AG09309 (cell line): Measurements from ENCODE around the gene TUBGCP5.
A peak's percentile ranks its signal among the peaks of the same experiment; 100 is the strongest.
"Not testable (repeated sequence)": the region's sequence is repeated elsewhere in the genome, so short reads cannot be mapped to it uniquely, and the experiment has no call there.

Source experiments
- DNase-seq: peaks from one replicate; pipeline ENCODE4 v3.0.0-alpha.2; 2010; ENCODE audit warnings: low read depth
- H3K4me3 ChIP-seq: 2 replicates; pipeline ENCODE4 v1.5.1; 2011; ENCODE audit warnings: mild to moderate bottlenecking, low read depth, low read length, moderate library complexity; ENCODE audit not compliant: control insufficient read depth
- TF ChIP-seq, protein P1 (sequence below): IDR thresholded peaks from 2 replicates; pipeline ENCODE4 v1.5.1; 2011; ENCODE audit warnings: mild to moderate bottlenecking, low read depth, low read length, inconsistent platforms; ENCODE audit not compliant: insufficient read depth, control insufficient read depth; ENCODE audit errors: missing control alignments

Gene TUBGCP5

DNA sequence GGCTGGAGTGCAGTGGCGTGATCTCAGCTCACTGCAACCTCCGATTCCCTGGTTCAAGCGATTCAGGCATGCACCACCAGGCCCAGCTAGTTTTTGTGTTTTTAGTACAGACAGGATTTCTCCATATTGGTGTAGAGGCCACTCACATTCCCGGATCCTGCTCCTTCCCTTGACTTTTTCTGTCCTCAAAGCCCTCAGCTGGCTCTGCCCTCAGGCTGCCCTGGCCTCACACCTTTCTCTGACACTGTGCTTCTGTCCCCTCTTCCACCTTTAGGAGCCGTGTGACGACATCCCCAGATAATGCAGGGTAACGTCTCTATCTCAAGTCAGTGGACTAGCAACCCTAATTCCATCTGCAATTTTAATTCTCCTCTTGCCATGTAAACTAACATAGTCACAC, 50.6 kb downstream of the TUBGCP5 start:
- TF ChIP-seq, protein P1, sequence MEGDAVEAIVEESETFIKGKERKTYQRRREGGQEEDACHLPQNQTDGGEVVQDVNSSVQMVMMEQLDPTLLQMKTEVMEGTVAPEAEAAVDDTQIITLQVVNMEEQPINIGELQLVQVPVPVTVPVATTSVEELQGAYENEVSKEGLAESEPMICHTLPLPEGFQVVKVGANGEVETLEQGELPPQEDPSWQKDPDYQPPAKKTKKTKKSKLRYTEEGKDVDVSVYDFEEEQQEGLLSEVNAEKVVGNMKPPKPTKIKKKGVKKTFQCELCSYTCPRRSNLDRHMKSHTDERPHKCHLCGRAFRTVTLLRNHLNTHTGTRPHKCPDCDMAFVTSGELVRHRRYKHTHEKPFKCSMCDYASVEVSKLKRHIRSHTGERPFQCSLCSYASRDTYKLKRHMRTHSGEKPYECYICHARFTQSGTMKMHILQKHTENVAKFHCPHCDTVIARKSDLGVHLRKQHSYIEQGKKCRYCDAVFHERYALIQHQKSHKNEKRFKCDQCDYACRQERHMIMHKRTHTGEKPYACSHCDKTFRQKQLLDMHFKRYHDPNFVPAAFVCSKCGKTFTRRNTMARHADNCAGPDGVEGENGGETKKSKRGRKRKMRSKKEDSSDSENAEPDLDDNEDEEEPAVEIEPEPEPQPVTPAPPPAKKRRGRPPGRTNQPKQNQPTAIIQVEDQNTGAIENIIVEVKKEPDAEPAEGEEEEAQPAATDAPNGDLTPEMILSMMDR: no peak
- DNase-seq: no peak
- no peak overlapping the region for H3K4me3 ChIP-seq

DNA sequence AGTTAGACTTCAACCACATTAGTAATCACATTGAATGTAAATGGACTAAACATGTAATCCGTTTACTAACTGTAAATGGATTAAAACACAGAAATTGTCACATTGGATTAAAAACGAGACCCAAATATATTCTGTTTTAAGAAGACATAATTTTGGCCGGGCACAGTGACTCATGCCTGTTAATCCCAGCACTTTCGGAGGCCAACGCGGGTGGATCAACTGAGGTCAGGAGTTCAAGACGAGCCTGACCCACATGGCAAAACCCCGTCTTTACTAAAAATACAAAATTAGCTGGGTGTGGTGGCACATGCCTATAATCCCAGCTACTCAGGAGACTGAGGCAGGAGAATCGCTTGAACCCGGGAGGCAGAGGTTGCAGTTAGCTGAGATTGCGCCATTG, 57.4 kb downstream of the TUBGCP5 start:
- not testable (repeated sequence) for DNase-seq, H3K4me3 ChIP-seq

DNA sequence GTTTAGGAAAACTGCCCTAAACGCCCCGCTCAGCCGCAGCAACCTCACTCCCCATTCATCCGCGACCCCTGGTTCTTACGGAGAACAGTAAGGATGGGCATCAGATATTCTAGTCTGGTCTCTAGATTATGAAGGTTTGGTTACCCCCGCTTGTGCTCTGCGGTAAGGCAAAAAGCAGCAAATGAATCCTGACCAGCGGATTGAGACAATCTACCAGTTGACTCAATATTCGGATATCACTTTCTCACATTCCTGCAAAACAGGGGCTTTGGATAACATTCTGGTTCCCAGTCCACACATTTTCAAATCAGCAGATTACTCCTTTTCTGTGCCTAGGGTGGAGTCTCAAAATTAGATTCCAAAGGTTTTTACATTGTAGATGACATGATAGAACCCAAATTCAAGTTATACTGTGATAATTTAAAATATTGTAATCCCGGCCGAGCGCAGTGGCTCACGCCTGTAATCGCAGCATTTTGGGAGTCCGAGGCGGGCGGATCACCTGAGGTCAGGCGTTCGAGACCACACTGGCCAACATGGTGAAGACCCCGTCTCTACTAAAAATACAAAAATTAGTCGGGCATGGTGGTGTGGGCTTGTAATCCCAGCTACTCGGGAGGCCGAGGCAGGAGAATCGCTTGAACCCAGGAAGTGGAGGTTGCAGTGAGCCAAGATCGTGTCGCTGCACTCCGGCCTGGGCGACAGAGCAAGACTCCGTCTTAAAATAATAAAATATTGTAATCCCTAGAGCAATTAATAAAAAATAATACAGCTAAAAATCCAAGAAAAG, 58.1 kb downstream of the TUBGCP5 start:
- DNase-seq: no peak
- peak overlapping the region; percentile 95 for H3K4me3 ChIP-seq
- TF ChIP-seq, protein P1: no peak

DNA sequence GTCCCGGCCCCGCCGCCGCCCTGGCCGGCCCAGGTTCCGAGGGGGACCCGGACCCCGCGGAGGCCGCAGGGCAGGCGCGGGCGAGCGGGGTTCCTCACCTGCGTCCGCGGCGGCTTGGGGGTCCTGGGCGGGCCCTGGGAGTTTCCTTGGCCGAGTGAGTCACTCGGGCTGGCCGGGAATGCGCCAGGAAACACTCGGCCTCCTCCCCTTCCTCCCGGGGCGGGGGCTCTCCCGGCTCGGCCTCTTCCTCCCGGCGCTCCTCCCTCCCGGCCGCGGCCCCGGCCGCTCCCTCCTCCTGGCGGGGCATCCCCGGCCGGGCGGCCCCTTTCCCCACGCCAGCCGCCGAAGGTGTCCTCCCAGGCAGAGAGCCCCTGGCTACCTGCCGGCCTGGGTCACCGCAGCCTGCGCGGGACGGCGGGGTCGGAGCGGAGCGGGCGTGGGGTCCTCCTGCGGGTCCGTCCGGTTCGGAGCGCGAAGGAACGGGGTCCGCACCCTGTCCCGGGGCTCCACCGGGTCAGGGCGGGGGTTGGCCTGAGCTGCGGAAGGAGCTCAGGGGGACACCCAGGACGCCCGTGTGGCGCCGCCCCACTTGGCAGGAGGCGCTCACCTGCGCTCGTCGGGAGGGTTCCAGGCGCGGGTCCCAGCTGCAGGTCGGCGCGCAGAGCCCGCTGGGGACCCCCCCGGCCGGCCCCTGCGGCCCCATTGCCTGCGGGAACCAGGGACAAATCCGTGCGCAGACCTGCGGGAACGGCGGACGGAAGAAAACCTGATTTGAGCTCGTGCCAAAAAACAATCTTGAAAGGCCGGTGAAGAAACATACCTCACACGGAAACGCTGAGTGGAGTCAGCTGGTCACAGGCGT, 58.9 kb downstream of the TUBGCP5 start, which contains the start of gene CYFIP1:
Gene CYFIP1 (minus strand): TSS at position 180 of the 862 bp plus-strand sequence. CDS start 33,083 bp downstream, outside the sequence.
- TF ChIP-seq, protein P1: no peak
- DNase-seq: no peak
- peak within 1 kb of the TSS; percentile 95 for H3K4me3 ChIP-seq

DNA sequence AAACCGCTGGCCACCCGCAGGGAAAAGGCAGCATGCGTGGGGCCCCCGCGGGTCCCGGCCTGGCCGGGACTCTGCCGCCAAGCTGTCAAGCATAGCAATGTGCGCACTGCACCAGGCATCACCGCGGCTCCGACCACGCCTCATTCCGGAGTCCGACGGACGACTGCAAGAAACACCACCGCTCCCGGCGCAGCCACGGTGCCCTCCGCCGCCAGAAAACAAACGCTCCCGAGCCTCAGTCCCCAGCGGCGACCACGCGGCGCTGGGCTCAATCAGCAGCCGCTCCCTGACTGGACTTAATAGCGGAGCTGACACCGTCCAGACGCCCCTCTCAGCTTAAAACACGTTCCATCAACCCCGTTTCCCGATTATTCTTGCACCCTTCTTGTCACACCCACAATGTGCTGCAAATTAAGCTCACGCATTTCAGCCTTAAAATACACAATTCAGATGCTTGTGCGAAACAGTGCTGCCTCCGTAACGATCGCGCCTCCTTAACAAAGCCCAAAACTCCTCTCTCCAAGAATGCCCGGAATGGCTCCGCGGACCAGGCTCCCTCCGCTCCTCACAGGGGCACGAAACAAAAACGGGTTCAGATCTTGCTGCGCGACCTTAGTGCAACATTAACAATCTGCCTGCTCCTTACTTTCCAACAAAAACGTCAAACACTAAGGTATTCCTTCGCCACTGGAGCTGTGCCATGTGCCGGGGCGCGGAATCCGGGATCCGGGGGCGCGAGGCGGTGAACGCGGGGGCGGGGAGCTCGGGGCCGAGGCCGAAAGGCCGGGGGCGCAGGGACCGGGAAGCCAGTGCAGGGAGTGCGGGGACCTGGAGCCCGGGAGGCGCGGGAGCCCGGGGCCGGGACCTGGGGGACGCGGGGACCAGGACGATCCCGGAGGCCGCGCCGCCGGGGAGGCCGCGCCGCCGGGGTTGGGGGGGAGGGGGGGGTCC, 59.9 kb downstream of the TUBGCP5 start:
- DNase-seq: no peak
- TF ChIP-seq, protein P1: no peak

DNA sequence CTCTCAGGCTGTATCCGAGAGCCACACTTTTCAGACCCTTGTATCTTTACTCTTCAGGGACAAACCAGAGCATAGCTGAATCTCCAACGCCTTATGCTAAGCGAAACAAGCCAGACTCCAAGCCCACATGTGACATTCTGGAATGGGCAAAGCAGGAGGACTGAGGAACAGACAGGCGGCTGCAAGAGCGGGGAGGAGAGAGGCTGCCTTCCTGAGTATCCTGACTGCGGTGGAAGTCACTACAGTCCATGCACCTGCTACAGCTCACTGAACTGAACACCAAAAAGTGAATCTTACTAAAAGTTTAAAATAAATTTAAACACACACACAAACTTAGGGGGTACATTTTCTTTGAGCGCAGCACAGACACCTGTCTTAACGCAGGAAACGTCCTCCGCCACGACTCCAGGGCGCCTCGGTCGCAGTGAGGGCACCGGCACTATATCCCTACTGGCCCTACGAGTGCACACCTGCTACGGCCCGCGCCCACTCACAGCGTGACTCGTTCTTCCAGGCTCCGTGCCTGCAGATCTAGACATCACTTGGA, 60.6 kb downstream of the TUBGCP5 start:
- TF ChIP-seq, protein P1: no peak
- H3K4me3 ChIP-seq: peak overlapping the region; percentile 95
- no peak for DNase-seq

More for the DNA sequence above, 59.9 kb downstream of the TUBGCP5 start:
- H3K4me3 ChIP-seq: peak overlapping the region; percentile 95
